ENCODE results near the gene ARID1B.
"Not testable (repeated sequence)": the region's sequence is repeated elsewhere in the genome, so short reads cannot be mapped to it uniquely, and the experiment has no call there.

Gene ARID1B

DNA sequence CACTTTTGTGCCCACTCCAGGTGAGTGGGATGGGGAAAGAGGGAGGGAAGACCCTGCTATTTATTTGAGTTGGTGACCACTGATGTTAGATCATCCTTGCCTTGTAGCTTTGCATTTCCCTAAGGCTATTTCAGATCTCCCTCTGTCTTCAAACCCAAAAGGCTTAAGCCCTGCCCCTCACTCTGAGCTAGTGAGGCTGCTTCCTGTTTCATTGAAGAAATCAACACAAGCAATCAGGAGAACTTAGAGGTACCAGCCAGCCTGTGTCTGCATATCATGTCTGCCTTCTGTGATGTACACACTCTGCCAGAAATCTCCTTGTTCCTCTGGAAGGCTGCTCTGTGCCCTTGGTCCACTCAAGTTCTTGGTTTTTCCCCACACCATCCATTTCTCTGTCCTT is 135.3 kb downstream of the ARID1B start:
- DNase-seq, result no peak

DNA sequence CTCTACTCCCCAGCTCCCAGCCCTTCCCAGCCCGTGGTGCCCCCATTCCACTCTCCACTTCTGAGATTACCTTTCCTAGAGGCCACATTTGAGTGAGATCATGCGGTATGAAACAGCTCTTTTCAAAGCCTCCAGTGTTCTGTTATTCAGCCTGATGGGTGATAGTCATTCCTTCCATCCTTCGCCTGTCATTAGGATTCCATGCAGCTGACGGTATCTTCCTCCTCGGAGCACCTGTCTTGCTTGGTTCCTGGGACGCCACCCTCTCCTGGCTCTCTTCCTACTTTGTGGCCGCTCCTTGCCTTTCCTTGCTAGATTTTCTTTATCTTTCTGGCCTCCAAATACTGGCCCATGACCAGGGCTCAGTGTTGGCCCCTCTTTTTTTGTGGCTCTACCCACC is 137.0 kb downstream of the ARID1B start:
- DNase-seq, result no peak

DNA sequence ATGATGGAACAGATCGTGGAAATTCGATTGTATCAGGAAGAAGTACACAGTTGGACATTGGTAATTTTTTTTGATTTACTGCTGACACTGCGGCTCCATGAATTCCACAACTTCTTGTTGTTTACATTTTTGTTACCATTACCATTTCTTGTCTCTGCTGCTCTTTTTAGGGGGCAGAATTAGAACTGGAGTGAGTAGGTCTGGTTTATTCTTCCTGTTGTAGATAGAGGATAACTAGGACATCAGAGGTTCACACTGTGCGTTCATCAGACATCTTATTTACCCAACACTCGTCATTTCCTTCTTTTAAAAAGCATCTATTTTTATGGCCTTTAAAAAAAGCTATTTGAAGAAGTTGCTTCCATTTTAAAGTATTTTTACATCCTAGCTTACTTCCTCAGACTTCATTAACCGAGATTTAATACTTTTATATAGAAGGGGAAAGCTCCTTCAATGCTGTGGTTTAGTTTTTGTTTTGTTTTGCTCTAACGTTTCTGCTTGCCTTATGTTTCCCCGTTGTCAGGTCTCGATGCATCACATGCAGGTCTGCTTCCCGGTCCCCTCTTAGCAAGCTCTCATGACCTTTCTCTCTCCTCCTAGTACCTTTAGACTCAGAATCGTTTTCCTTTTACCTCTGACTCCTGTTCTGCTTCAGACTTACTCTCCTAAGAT is 139.1 kb downstream of the ARID1B start:
- DNase-seq, result no peak

DNA sequence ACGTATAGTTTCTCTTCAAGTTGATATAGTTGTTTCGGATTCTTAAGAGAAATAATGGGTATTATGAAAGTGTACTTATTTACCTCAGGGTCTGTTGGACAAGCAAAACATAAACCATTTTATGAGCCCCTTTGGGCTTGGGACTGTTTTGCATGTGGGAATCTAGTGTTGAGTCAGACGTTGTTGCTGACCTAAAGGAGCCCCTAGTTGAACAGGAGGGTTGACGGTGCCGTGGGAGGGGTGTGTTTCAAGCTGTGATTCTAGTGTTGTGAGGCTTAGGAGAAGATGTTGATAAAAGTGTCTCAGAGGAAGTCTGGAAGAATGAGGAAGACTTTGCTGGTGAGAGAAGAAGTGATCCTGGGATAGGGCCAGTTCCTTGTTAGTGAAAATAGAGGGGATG is 140.0 kb downstream of the ARID1B start:
- DNase-seq, result no peak

DNA sequence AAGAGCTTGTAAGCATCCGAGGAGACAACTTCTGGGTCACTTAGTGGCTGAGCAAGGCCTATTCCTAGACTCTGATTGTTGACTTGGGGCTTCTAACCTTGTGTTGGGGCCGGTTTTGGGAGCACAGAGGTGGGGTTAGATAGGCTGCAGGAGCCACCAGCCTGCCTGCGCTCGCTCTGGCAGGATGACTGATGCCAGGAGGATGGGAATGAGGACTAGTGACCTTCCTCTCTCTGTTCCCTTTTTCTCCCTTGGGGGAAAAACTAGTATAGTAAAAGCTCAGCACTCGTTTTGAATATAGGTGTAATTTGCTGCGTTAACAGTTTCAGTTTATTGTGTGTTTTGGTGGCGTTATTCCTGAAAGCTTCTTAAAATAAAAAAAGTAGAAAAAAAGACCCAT is 141.5 kb downstream of the ARID1B start:
- no peak for DNase-seq

DNA sequence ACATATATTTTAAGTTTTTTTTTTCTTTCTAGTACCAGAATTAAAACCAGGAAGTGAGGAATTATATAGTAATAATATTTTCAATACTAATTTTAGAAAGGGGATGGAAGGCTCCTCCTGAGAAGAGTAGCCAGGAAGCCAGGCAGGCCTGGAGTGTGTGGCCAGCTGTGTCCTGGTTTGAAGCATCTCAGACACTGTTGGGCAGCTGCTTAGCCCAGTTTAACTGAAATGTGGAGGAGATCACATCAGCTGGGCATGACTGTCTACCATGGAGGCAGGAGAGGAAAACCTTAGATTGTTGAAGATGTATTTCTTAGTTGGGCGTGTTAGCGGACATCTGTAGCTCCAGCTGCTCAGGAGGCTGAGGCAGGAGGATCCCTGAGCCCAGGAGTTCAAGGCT is 142.2 kb downstream of the ARID1B start:
- no peak for DNase-seq

DNA sequence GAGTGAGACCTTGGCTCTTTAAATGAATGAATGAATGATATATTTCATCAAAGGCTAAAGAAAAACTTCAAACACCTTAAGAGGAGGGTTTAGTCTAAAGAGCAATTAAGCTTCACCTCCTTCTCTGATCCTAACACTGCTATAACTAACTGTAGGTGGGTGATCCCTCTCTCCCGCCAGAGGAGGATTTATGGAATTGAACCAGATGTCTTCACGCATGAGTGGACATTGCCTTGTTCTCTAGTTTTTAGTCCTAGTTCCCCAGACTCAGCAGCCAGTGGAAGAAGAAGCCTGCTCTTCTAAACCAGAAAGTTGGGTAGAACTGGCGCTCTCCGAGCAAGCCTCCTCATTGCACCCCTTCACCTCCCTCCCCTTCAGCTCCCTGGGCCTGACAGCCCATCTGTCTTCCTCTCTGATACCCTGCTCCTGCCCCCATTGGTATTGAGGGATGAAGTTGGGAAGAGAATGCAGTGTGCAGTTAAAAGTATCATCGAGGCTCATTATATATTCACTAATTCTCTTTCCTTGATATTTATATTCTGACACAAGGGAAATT is 142.7 kb downstream of the ARID1B start:
- no peak for DNase-seq

DNA sequence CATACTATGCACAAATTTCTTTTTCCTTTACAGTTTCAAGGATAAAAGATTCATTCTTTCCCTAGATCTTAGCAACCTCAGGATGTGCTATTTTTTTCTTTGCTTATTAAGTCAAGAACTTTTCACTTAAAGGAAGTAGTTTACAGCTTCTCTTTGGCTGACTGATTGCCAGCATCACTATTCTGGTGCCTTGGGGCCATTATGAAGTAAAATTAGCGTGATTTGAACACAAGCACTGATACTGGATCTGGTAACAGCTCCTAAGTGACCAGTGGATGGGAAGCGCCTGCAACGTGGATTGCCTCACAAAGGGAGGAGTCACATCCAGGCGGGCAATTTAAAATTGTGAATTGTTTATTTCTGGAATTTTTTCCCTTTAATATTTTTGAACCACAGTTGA is 147.1 kb downstream of the ARID1B start:
- no peak for DNase-seq

DNA sequence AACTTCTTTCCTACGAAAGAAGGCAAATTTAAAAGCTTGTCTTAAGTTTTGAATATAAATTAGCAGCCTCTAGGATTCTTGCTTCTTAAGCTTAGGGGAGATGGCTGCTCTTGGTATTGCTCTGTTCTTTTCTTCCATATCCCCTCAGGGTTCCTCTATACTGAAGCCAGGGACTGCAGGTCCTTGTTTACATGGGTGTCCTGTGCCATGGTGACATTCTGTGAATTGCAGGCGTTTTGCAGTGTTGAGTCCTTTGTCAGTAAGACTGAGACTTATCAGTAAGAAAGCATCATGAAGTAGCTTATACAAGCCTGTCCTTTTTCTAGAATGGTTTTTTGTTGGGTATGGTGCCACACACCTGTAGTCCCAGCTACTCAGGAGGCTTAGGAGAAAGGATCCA is 147.8 kb downstream of the ARID1B start:
- no peak for DNase-seq

DNA sequence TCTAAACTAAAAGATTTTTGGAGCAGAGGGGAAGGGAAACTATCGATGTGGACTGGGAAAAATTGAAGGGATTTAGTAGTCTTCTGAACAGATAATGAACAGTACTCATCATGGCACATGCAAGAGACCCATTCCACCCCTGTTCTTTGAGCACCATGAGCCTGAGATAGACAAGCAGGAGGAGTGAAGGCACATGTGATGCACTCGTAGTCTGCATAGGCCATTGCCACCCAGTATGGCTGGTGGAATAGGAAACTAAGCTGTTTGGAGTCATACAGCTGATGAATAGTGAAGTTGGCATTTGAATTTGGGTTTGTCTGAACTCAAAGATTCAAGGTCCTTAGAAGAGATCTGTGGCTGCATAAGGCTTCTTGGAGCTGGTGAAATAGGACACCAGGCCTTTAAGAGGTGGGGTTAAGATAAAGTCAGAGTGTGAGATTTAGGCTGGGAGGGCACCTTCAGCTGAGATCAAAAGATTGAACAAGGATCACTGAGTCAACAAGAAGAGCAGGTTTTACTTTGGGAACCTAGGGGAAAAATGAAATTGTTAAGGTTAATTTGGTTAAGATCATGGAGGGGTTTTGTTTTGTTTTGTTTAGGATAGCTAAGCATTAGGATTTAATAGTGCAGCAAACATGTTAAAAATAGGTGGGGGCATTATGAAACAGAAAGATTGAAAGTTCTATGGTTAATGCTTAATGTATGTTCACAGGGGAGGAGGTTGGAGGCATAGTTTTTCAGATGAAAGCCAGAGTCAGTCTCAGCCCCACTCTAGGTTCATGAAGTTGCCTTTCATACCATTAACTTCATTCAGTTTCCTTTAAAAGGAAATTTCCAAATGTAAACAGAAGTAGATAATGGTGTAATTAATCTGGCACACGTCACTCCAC is 148.8 kb downstream of the ARID1B start:
- DNase-seq, result no peak

DNA sequence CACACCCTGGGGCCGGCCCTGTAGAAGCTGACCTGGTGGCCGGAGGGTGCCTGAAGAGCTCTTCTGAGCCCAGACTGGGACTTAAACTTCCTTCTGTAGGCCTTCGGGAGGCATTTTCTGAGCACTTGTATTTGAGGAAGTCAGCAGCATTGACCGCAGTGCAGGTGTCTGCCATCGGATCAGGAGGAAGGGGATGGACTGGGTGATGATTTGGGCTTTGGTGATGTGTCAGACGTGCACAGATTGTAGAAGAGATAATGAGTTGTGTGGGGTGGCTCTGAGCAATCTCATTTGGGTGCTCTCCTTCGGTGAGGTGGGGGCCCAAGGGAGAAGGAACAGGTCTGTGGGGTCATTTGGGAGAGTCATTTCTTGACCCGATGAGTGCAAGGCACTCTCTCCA is 150.9 kb downstream of the ARID1B start:
- no peak for DNase-seq

DNA sequence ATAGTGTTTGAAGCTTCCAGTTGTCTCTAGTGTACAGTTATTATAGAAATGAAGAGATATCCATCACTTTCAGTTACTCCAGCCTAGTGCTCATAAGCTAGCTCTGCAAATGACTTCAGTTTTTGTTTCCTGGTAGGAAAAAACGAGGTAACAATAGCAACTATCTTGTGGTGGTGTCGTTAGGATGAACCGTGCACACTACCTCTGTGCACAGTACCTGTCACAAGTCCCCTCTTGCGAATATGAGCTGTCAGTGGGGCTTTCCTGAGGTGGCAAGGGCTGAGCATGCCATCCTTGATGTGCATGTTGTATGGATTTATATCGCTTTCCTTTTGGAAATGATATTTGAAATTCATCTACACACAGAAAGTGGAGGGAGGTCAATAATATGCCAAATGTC is 151.8 kb downstream of the ARID1B start:
- DNase-seq, result no peak

DNA sequence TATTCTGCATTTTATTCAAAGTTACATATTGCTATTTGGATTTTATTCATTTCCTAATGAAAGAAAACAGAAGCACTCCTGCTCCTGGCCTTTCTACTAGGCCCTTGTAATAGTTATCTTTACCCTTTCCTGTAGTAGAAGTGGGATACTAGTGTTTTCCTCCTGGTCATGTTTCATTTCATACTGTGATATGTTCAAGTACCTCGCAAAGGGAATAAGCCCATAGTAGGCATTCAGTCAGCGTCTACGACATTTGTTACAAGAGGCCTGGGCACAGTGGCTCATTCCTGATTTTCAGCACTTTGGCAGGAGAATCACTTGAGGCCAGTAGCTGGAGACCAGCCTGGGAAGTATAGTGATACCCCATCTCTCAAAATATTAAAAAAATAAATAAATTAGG is 154.1 kb downstream of the ARID1B start:
- no peak for DNase-seq

DNA sequence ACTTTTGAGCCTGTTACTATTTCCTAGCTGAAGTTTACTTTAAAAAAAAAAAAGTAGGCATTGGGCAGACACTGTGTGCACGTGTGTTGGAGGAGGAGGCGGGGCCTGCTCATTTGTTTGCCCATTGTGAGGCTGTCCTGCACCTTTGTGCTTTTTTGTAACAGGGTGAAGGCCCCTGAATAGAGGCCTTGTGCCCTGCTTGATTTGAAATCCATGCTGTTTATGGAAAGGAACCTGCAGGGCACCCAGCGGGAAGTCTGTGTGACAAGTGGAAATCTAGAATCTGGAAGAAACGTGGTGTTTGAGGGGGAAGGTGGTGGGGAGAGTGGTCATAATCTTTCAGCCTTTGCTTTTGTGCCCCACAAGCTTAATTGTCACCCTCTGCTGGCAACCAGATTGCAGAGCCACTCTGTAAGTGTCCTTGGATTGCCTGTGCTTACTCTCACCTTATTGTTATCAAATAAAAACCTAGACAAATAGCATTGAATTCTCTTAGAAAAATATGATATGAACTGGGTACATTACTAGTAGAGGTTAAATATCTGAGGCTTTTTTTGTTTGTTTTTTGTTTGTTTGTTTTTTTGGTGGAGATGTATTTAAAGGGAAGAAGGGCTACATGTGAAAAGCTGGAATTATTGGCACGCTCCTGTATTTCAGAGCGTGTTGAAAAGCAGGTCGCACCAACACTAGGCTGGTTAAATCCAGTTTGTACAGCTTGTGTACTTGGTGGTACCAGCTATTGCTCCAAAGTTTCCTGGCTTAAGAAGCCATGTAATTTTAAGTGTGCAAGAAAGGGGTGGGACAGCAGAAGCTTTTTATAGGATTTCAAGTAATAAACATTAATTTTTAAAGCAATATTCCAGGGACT is 156.3 kb downstream of the ARID1B start:
- no peak for DNase-seq

DNA sequence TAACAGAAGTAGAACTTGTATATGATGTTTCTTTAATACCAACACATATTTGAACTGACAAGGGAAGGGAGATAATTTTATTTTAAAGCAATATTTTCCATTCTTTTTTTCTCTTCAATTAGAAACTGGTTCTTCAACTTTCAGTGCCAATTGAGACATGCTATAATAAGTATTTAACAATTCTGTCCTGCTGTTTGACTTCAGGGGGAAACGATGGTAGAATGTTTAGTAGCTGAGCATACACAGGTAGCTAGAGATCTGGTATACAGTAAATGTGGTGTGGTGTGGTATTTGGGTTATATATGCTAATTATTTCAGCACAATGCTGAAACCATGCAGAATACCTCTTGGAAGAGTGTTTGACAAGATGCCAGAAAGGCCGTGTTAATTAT is 156.9 kb downstream of the ARID1B start:
- DNase-seq, result no peak

DNA sequence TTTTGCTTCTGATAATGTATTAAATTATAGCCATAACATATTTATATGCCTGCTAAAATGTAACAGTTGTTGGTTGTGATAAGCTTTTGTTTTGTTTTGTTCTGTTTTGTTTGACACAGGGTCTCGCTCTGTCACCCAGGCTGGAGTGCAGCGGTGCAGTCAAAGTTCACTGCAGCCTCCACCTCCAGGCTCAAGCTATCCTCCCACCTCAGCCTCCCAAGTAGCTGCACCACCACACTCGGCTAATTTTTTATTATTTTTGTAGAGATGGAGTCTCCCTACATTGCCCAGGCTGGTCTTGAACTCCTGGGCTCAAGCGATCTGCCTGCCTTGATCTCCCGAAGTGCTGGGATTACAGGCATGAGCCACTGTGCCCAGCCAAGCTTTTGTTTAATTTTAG is 157.8 kb downstream of the ARID1B start:
- no peak for DNase-seq

DNA sequence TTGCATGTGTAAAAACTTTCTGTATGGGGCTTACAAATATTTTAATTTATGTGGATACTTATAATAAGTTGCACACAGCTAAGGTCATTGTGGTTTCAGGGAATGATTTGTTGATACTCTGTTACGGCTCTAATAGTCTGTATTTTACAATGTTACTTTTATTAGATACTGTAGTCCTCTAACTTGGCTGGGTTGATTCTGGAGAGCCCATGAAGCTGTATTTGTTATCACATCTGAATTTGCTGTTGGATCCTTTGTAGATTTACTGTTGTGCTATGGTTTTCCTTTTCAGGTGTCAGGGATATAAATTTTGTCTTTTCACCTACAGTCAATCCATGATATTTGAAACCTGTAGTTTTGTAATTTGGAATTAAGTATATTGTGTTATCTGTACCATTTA is 161.0 kb downstream of the ARID1B start:
- no peak for DNase-seq

DNA sequence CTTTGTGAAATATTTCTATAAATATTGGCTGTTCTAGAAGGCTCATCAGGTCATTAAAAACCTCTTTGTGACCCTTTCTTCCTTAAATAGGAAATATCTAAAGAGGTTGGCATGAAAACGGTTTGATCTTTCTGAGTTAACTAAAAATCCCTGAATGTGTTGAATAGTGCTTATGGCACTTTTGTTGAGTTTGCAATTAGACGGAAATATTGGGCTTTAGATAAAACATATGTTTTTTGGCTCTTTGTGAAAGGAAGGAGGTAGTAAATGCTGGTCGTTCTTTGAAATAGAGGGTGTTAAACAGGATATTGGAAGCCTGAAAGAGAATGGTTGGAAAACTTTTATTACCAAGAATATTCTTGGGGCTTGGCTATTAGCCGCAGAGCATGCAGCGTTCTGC is 163.0 kb downstream of the ARID1B start:
- no peak for DNase-seq

DNA sequence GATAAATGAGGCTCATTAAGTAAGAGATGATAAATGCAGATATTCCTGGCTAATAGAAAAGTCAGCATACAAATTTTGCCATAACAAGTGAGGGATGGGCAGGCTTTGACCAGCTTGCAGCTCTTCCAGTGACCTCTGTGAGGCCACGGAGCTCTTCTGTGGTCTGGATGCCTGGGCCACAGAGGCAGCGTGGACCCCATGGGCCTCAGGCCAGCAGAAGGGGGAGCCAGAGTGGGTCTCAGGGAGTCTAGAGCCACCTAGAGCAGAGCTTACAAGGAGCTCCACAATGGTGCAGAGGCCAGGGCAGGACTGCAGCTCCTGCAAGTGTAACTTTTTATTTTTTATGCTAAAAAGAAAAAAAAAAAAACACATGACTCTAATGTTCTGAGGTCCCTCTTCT is 165.1 kb downstream of the ARID1B start:
- DNase-seq, result no peak

DNA sequence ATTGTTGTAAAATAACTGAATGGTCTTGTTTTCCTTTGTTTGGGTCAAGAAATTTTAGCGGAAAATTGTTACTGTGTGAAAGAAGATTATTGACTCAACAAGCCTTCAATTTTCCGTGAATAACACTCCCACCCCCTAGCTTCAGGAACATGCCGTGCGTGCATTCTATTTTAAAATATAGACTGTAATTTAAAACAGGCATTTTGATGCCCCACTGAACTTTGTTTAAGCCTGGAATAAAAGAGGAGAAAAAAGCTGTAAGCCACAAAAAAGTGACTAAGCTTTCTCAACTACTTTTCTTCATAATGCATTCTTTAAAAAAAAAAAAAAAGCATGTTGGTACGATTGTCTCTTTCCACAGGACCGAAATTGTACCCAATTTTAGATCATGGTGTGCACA is 166.0 kb downstream of the ARID1B start:
- no peak for DNase-seq

DNA sequence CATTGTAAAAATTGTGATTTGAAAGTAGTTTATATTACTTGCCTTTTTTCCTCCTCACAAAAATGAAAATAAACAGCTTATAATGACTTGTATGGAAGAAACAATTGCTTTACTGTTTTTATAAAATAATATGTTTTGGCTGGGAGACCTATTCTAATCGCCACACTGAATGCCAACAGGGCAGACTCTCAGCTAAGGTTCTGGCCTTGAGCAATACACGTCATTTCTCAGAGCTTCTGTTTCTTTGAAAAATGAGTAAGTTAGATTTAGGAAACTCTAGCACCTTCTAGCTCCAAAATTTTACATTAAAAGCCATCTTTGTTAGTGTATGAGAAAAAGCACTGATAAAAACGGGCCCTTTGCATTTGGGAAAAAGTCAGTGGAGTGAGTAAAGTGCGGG is 166.6 kb downstream of the ARID1B start:
- no peak for DNase-seq

DNA sequence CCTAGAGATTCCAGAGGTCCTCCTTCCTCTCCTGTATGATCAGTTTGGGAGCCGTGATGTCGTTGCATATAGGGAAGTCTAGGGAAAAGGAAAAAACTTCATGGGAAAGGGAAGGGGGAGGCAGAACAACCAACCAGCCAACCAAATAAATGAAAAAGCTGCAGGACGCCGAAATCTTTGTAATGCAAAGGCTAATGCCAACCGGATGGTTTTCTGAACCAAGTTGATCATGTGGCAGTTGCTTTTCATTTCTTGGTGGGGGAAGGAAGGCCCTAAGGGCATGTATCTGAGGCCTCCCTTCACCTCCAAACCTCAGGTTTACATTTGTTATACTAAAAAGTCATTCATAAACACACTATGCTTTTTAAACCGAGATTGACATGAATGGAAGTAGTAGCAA is 167.2 kb downstream of the ARID1B start:
- no peak for DNase-seq

DNA sequence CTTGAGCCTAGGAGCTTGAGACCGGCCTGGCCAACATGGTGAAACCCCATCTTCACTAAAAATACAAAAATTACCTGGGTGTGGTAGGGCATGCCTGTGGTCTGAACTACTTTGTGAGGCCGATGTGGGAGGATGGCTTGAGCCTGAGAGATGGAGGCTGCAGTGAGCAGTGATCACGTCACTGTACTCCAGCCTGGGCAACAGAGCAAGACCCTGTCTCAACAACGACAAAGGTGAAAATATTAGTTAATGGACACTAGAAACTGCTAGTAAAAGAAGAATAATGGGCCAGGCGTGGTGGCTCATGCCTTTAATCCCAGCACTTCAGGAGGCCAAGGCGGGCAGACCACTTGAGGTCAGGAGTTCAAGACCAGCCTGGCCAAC is 168.6 kb downstream of the ARID1B start:
- not testable (repeated sequence) for DNase-seq
